ENCODE results near the gene HDAC11. TPM values are rescaled to one million over a fixed set of nuclear protein-coding genes. Genes with fewer than 3 reads are reported as not detected.

Gene HDAC11
- total RNA-seq, 1 experiment from 2014 or later: 7.0 TPM

DNA sequence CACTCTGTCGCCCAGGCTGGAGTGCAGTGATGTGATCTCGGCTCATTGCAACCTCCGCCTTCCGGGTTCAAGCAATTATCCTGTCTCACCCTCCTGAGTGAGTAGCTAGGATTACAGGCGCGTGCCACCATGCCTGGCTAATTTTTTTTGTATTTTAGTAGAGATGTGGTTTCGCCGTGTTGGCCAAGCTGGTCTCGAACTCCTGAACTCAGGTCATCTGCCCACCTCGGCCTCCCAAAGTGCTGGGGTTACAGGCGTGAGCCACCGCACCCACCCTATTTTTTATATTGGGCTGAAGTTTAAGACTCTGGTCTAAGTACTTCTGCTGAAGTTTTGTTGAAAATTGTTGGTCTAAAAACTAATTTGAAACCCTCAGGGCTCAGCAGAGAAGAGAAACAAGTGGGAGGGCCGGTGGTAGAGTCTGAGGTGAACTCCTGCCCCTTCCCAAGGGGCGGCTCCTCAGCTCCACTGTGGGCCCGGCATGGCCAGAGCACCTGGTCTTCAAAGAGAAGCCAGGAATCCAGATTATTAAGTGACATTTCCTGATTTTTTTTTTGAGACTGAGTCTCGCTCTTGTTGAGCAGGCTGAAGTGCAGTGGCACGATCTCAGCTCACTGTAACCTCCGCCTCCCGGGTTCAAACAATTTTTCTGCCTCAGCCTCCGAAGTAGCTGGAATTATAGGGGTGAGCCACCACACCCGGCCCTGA, 4.0 kb downstream of the HDAC11 start:
- Histone ChIP-seq H3K9me3 (ENCODE audit: control insufficient read depth, low read depth, low read length) (no peaks in the 10 kb centered on the region), H2BK20ac (ENCODE audit: low read depth, low read length, poor library complexity, severe bottlenecking) (no peak overlapping the region), H2BK120ac (ENCODE audit: low read depth, low read length, poor library complexity, severe bottlenecking) (no peak overlapping the region), H2BK15ac (ENCODE audit: low read depth, low read length) (no peak overlapping the region), H4K8ac (replicated peaks; ENCODE audit: insufficient read length, low read depth, low read length) (no peak overlapping the region), H2BK5ac (ENCODE audit: insufficient read length, low read length) (no peak overlapping the region), H2AK5ac (ENCODE audit: insufficient read length, low read length) (no peak overlapping the region), H3K27ac (ENCODE audit: insufficient read length, low read depth, low read length) (no peak overlapping the region), H4K20me1 (ENCODE audit: control insufficient read depth, insufficient read depth, insufficient read length) (no peaks in the 10 kb centered on the region), H3K23me2 (ENCODE audit: insufficient read length, low read depth, low read length, poor library complexity, severe bottlenecking) (peaks cover 3% of the 10 kb centered on the region), H3T11ph (ENCODE audit: low read length) (no peak overlapping the region), H2BK12ac (ENCODE audit: insufficient read length, low read depth, low read length) (no peak overlapping the region), H3K79me1 (ENCODE audit: insufficient read depth, low read depth, low read length, poor library complexity, severe bottlenecking) (no peaks in the 10 kb centered on the region), H3K18ac (ENCODE audit: insufficient read length, low read depth, low read length) (no peak overlapping the region), H3K4me1 (ENCODE audit: insufficient read depth, low read length) (peaks cover 2% of the 10 kb centered on the region; the same call in 1 of the 2 replicates), H2AFZ (ENCODE audit: low read length) (no peak overlapping the region), H4K91ac (ENCODE audit: insufficient read length, low read depth, low read length) (no peak overlapping the region), H3K14ac (ENCODE audit: insufficient read depth, low read length) (no peak overlapping the region), H3K27me3 (ENCODE audit: insufficient read depth, low read length) (no peaks in the 10 kb centered on the region; the same call in 1 of the 2 replicates), H3K23ac (ENCODE audit: insufficient read length, low read depth, low read length) (no peak overlapping the region), H4K5ac (ENCODE audit: insufficient read length, low read depth, low read length) (no peak overlapping the region), H3K4ac (ENCODE audit: low read depth, low read length) (no peak overlapping the region), H3K4me2 (ENCODE audit: insufficient read depth, insufficient read length, low read length) (no peak overlapping the region), H3K79me2 (ENCODE audit: insufficient read depth, low read length) (no peaks in the 10 kb centered on the region), H3K9ac (ENCODE audit: extremely low read depth, insufficient read length, low read length) (no peak overlapping the region), H3K56ac (ENCODE audit: insufficient read length, low read depth, low read length) (no peak overlapping the region)
- H3K9me3 Mint-ChIP-seq: no peaks in the 10 kb centered on the region
- peaks cover 0 to 5% (median 0%) of the 10 kb centered on the region in 3 experiments; a peak in 4 of 7 replicates for H3K36me3 Mint-ChIP-seq (ENCODE audit: insufficient read depth in 1 of 3, low read depth in 3 of 3)
- H3K4me1 Mint-ChIP-seq: peaks cover 13 to 19% of the 10 kb centered on the region in 2 experiments
- no peak for DNase-seq
- no peak overlapping the region for H3K27ac Mint-ChIP-seq
- TF ChIP-seq, protein P1, sequence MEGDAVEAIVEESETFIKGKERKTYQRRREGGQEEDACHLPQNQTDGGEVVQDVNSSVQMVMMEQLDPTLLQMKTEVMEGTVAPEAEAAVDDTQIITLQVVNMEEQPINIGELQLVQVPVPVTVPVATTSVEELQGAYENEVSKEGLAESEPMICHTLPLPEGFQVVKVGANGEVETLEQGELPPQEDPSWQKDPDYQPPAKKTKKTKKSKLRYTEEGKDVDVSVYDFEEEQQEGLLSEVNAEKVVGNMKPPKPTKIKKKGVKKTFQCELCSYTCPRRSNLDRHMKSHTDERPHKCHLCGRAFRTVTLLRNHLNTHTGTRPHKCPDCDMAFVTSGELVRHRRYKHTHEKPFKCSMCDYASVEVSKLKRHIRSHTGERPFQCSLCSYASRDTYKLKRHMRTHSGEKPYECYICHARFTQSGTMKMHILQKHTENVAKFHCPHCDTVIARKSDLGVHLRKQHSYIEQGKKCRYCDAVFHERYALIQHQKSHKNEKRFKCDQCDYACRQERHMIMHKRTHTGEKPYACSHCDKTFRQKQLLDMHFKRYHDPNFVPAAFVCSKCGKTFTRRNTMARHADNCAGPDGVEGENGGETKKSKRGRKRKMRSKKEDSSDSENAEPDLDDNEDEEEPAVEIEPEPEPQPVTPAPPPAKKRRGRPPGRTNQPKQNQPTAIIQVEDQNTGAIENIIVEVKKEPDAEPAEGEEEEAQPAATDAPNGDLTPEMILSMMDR (conservative IDR thresholded peaks at IDR 0.05): no peak
- WGBS (ENCODE audit: extremely low coverage, insufficient read length, low lambda C conversion rate): no CpG with 5 or more reads among the region's 21 CpGs
- peaks cover 14% of the 10 kb centered on the region for H3K27me3 Mint-ChIP-seq (ENCODE audit: low read depth)
- no peak overlapping the region for H3K4me3 Mint-ChIP-seq

All from H9 (cell line).